MM.1S (cell line): ENCODE measurements around the gene CP.

Source experiments
- CTCF ChIP-seq: fragments of 300-600 bp; sonication (generic); IDR thresholded peaks from 2 replicates; pipeline ENCODE4 v1.5.1; 2016; ENCODE audit warnings: antibody characterized with exemption, low read length, mixed read lengths
- EZH2 ChIP-seq: fragments of 300-600 bp; sonication (generic); optimal IDR thresholded peaks from 2 replicates; pipeline ENCODE3; 2017; ENCODE audit warnings: low read depth, mild to moderate bottlenecking, antibody characterized with exemption, low read length, mixed read lengths
- EZH2phosphoT487 ChIP-seq: fragments of 300-600 bp; sonication (generic); IDR thresholded peaks from 2 replicates; pipeline ENCODE4 v1.6.1; 2018; ENCODE audit warnings: antibody characterized with exemption, low read length

- TF ChIP-seq CTCF (no peak), EZH2 (no peak), EZH2phosphoT487 (no peak)
These were observed 22.2 kb downstream of the CP start for GRCh38 chr3:149199474-149199873.
